Measurements from ENCODE around the gene RNPS1. TPM values are rescaled to one million over a fixed set of nuclear protein-coding genes. Genes with fewer than 3 reads are reported as not detected.

The RNPS1 gene
- total RNA-seq, 2 experiments from 2014 or later: 225 to 339 TPM

- CTCF ChIA-PET (ENCODE audit: unreplicated experiment): no interaction called here
- no peaks in the 10 kb centered on the region for H3K9me2 ChIP-seq (ENCODE audit: insufficient read depth, low read length)
- no peak for DNase-seq (ENCODE audit: low spot score)
Measured at GRCh38 chr16:2298621-2299020, 30.7 kb upstream of the RNPS1 start.

GRCh38 chr16:2297506-2297860 lies 29.6 kb upstream of the RNPS1 start:
- Histone ChIP-seq H3K79me2 (ENCODE audit: insufficient read depth, low read depth, low read length) (no peaks in the 10 kb centered on the region), H4K20me1 (ENCODE audit: insufficient read depth, low read length) (no peaks in the 10 kb centered on the region), H3K9me3 (ENCODE audit: low read length) (no peaks in the 10 kb centered on the region), H3K9me2 (ENCODE audit: insufficient read depth, low read length) (no peaks in the 10 kb centered on the region), H3K4me2 (ENCODE audit: low read length) (no peak overlapping the region), H3K4me1 (ENCODE audit: insufficient read depth, low read length, poor library complexity, severe bottlenecking) (no peaks in the 10 kb centered on the region), H2AFZ (ENCODE audit: low read length) (no peak overlapping the region), H3K4me3 (ENCODE audit: low read depth, low read length, poor library complexity, severe bottlenecking) (no peak overlapping the region), H3K27ac (ENCODE audit: low read depth, low read length, poor library complexity, severe bottlenecking) (no peak overlapping the region), H3K36me3 (ENCODE audit: insufficient read depth, low read length) (no peaks in the 10 kb centered on the region)
- intact Hi-C loops (cut with micrococcal nuclease; ENCODE audit: unreplicated experiment): no loop called here
- BruUV-seq (replicated peaks): no TSS peak
- ChIA-PET CTCF (ENCODE audit: unreplicated experiment) (no interaction called here), POLR2A (no interaction called here)
- no peak for TF ChIP-seq CTCF (conservative IDR thresholded peaks at IDR 0.05; ENCODE audit: low read length)
- TF ChIP-seq EZH2phosphoT487 (IDR thresholded peaks at IDR 0.05; ENCODE audit: borderline replicate concordance, low read depth, low read length): no peak
- DNase-seq (ENCODE audit: low spot score): no peak

More at GRCh38 chr16:2298621-2299020, 30.7 kb upstream of the RNPS1 start:
- no peaks in the 10 kb centered on the region for H3K4me1 ChIP-seq (ENCODE audit: insufficient read depth, low read length, poor library complexity, severe bottlenecking)
- TF ChIP-seq CTCF (conservative IDR thresholded peaks at IDR 0.05; ENCODE audit: low read length): no peak
- no peak for TF ChIP-seq EZH2phosphoT487 (IDR thresholded peaks at IDR 0.05; ENCODE audit: borderline replicate concordance, low read depth, low read length)
- POLR2A ChIA-PET: no interaction called here
- H3K9me3 ChIP-seq (ENCODE audit: low read length): no peaks in the 10 kb centered on the region
- H3K79me2 ChIP-seq (ENCODE audit: insufficient read depth, low read depth, low read length): no peaks in the 10 kb centered on the region
- no peaks in the 10 kb centered on the region for H4K20me1 ChIP-seq (ENCODE audit: insufficient read depth, low read length)
- H3K27ac ChIP-seq (ENCODE audit: low read depth, low read length, poor library complexity, severe bottlenecking): no peak overlapping the region
- H3K36me3 ChIP-seq (ENCODE audit: insufficient read depth, low read length): no peaks in the 10 kb centered on the region
- H2AFZ ChIP-seq (ENCODE audit: low read length): no peak overlapping the region
- no peak overlapping the region for H3K4me2 ChIP-seq (ENCODE audit: low read length)
- BruUV-seq (replicated peaks): no TSS peak
- intact Hi-C loops (cut with micrococcal nuclease; ENCODE audit: unreplicated experiment): no loop called here
- H3K4me3 ChIP-seq (ENCODE audit: low read depth, low read length, poor library complexity, severe bottlenecking): no peak overlapping the region

GRCh38 chr16:2296661-2297505 lies 29.0 kb upstream of the RNPS1 start:
- no peaks in the 10 kb centered on the region for H3K79me2 ChIP-seq (ENCODE audit: insufficient read depth, low read depth, low read length)
- no peaks in the 10 kb centered on the region for H3K9me2 ChIP-seq (ENCODE audit: insufficient read depth, low read length)
- no peak overlapping the region for H2AFZ ChIP-seq (ENCODE audit: low read length)
- H3K4me1 ChIP-seq (ENCODE audit: insufficient read depth, low read length, poor library complexity, severe bottlenecking): no peaks in the 10 kb centered on the region
- no peak overlapping the region for H3K4me2 ChIP-seq (ENCODE audit: low read length)
- no peak overlapping the region for H3K27ac ChIP-seq (ENCODE audit: low read depth, low read length, poor library complexity, severe bottlenecking)
- peak; percentile 16 for DNase-seq (ENCODE audit: low spot score)
- intact Hi-C loops (cut with micrococcal nuclease; ENCODE audit: unreplicated experiment): no loop called here
- no TSS peak for BruUV-seq (replicated peaks)
- H3K36me3 ChIP-seq (ENCODE audit: insufficient read depth, low read length): no peaks in the 10 kb centered on the region
- TF ChIP-seq CTCF (conservative IDR thresholded peaks at IDR 0.05; ENCODE audit: low read length) (peak; percentile 68), EZH2phosphoT487 (IDR thresholded peaks at IDR 0.05; ENCODE audit: borderline replicate concordance, low read depth, low read length) (no peak)
- H3K4me3 ChIP-seq (ENCODE audit: low read depth, low read length, poor library complexity, severe bottlenecking): no peak overlapping the region
- CTCF ChIA-PET (ENCODE audit: unreplicated experiment): no interaction called here
- POLR2A ChIA-PET: no interaction called here
- no peaks in the 10 kb centered on the region for H3K9me3 ChIP-seq (ENCODE audit: low read length)
- H4K20me1 ChIP-seq (ENCODE audit: insufficient read depth, low read length): no peaks in the 10 kb centered on the region

Measured in OCI-LY7 (cell line).